Measurements from ENCODE around the gene COL15A1.

The COL15A1 gene

DNA sequence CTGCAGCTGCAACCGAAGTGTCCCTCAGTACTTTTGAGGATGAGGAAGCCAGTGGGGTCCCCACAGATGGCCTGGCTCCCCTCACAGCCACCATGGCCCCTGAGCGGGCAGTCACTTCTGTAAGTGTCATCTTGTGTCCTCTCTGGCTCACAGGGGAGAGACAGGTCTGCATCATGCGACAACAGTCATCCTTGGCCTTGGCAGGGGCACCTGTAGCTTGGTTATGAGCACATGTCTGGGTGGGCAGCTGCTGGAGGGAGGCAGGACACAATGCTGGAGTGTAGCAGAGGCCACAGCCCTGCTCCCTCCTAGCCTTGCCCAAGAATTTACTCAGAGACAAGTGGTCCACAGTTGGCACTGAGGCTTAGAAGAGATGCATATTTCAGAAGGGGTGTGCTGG lies 71.7 kb downstream of the COL15A1 start:
- DNase-seq (ENCODE audit: low spot score) = no peak

DNA sequence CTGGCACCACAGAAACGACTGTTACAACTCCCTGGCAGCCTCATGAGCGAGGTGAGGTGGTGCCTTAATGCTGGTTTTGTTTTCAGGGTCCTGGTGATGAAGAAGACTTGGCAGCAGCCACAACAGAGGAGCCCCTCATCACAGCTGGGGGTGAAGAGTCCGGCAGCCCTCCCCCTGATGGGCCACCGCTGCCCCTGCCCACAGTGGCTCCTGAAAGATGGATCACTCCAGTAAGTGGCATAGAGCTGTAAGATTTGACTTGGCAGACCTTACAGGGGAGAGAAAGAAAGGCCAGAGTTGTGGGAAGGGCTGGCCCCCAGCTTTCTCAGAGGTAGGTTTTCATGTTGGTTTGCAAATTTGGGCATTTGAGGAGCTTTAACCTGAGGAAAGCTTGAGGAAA lies 72.2 kb downstream of the COL15A1 start:
- no peak for DNase-seq (ENCODE audit: low spot score)

DNA sequence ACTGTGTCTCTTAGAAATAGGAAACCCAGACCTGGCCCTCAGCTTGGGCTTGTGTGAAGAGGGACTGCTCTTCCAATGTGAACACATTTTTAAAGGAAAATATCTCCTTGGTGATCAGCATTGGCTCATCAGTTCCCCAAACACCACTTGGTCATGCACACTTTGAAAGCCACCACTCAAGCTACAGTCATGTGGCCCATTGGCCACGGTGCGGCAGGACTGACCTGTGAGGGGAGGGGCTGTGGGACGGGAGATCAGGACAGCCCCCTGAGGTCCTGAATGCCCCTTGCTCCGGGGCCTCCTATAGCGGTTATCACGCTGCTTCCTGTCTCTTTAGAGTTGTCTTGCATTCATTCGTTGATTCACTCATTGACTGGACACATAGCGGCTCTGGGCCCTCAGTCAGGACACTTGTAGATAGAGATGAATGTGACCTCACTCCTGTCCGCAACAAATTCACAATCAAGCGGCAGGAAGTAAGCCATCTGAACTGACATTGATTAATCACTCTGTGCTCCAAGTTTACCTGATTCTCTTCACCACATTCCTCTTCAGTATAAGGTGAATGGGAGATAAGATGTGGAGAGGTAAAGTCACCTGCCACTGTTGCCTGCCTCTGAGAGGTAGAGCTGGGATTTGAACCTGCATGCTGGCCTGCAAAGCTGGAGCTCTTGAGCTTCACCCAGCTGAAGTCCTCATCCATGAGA lies 73.1 kb downstream of the COL15A1 start:
- no peak for DNase-seq (ENCODE audit: low spot score)

DNA sequence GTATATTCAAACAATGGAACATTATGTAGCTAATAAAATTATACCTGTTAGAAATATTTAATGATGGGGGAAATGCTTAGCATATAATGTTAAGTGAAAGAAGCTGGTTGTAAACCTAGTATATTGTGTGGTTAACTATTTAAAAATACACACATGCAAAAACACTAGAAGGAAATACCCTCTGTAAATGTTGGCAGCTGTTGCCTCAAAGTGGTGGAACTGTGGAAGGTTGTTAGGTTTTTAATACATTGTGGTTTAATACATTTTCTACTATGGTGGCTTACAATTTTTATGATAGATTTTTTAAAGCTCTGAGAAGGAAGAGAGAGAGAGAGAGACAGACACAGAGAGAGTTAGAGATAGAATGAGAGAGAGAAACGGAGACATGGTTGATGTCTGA lies 74.9 kb downstream of the COL15A1 start:
- no peak for DNase-seq (ENCODE audit: low spot score)

DNA sequence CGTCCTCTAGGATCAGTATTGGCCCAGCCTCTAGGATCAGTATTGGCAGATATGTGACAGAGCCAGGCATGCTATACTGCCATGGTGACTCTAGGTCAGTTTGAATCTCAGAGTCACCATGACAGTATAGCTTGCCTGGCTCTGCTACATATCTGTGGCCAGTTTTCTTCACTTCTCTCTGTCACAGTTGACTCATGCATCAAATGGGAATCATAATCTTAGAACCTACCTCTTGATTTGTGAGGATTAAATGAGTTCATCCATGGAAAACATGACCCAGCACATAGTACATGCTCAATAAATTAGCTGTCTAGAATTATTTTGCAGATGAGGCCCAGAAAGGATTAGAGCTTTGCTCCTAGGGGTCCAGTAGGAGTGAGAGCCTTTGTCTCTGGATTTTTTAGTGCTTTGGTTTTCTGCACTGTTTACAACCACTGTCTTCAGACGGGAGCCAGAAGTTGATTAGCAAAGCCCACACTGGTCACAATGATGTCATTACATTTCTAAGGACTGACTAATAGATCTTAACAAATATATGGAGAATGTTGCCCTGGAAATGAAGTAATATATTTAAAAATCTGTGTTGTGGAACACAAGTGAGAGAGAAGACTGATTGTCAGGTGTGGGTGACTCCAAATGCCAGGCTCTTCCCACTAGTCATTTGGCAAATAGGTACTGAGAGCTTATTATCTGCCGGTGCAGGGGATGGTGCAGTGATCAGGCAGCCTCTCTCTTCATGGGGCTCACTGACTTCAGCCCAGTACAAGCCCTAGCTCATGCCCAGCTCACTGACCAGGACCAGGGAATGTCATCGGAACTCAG lies 76.0 kb downstream of the COL15A1 start:
- no peak for DNase-seq (ENCODE audit: low spot score)

DNA sequence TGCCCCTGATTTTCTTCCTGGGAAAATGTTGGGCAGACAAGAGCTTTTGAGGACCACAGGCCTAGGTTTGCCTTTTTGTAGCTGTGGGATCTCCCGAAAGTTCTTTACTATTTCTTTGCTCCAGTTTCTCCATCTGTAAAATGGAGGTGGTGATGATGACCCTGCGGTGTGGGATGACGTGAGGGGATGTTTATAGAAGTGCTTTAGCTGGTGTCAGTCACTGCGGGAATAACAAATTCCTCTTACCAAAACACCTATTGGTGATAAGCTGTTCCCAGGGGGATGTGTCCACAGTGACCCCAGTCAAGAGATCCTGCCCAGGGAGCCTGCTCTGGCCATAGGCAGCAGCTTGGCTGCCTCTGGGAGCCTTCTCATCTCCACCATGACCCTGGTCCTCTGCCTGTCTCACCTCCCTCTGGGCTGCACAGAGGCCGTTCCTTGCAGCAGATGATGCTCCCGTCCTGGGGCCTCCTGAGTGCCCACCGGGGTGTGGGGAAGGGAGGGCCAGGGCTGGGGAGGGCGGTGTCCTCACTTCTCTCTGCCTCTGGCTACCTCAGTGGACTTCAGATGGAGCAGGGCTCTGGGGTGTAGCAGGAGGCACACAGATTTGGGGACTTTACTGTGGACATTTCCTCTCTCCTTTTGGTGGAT lies 77.2 kb downstream of the COL15A1 start:
- DNase-seq (ENCODE audit: low spot score) = no peak

DNA sequence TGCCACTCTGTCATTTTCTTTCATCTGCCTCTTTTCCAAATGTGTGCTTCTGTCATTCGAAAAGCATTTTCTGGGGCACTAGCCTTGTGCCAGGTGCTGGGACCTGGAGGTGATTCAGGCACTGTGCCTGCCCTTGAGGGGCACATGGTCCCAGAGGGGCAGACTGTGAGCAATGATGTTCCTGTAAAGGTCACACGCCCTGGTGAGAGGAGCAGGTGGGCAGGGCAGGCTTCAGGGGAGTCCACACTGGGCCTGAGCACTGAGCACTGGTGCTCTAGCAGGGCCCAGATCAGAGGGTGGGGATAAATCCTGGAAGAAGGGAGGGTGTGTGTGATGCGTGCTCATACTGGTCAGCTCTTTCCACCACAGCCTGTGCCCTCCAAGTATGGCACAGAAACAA lies 77.8 kb downstream of the COL15A1 start:
- no peak for DNase-seq (ENCODE audit: low spot score)

DNA sequence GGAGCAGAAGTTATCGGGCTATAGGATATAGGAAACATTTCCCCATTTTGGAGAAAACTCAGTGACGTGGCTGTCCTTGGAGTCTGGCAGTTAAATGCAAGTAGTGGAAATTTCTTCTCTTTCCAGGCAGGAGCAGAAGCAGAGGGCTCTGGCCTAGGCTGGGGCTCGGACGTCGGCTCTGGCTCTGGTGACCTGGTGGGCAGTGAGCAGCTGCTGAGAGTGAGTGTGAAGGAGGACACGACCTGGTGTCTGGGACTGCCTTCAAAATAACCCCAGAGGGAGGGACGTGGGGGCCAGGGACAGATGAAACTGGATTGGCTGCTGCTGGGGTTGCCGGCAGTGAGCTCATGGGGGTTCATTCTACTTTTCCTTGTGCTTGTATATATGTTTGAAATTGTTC lies 79.5 kb downstream of the COL15A1 start:
- DNase-seq (ENCODE audit: low spot score) = no peak

DNA sequence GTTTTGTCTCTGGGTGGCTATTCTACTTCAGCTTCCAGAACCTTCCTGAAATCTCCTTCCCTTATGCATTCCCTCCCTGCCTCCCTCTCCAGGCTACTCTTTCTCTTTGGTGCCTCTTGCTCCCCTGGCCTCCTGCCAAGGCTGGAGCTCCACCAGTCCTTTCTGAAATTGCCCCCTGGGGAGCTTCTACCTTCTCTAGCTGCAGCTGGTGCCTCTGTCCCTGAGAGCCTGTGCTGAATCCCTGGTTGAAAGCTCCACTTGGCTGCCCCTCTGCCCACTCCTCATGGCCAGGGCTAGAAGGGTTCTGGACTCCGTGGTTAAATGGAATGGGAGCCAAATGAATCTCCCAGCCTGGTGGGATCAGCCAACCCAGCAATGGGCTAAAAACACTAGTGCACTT lies 80.1 kb downstream of the COL15A1 start:
- DNase-seq (ENCODE audit: low spot score) = no peak

DNA sequence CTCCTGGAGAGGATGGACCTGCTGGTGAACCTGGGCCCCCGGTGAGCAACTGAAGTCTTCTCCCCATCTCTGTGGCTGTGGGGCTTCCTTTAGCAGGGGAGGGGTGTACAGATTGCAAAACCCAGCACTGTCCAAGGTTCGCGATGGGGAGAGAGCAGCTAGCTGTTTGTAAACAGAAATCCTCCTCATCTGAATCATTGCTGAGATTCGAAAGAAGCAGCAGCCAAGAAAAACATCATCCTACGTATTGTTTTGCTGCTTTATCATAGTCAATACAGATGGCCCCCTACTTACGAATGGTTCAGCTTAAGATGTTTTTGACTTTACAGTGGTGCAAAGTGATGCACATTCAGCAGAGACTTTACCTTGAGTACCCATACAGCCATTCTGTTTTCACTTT lies 81.3 kb downstream of the COL15A1 start:
- no peak for DNase-seq (ENCODE audit: low spot score)

DNA sequence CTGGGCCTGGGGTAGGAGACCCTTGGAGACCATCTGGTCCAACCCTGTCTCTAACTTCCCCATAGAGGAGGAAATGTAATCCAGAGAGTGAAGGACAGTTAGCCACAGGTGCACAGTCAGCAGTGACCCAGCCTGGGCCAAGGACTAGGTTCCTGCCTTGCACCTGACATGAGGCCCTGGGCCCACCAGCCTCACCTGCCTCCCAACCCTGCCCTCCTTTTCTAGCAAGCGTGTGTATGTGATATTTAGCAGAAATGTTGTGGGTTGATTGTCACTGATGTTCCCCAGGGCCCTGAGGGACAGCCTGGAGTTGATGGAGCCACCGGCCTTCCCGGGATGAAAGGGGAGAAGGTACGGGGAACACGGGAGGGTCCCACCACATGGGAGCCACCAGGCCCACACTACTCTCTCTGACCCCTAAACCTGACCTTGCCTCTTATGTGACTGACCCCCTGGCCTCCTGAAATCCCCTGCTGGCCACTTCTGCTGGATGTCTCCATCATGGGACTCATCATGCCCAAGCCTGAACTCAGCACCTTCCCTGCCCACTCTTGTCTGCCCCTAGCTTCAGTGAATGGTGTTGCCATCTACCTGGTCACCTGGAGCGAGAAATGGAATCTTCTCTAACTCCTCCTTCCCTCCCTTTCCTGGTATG lies 82.0 kb downstream of the COL15A1 start:
- peak; percentile 40 for DNase-seq (ENCODE audit: low spot score)

DNA sequence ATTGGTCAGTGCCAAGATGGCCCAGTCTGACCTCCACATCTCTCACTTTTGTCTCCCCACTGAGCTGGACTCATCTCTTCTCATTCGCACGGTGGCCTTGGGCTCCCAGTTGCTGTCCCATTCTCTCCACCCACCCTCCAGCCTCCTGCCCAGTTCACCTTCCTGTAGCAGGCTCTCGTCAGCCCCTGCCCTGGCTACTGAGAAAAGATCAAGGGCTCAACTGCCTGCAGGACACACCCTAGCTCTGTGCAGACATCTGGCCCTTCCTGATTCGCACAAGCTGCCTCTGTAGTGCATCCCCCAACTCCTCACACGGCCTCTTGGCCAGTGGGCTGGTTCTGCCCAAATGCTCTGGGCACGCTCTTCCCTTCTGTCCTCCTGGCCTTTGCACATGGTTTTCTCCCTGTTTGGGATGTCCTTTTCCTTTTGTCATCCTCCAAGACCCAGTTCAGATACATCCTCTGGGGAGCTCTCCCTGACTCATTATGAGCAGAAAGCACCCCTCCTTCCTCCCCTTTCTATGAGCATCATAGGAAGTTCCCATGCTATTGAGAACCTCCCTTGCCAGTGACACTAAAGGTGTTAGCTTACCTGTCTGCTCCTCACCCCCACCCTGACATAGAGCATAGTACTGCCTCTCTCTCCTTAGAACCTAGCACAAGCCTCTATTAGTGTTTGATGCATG lies 82.7 kb downstream of the COL15A1 start:
- no peak for DNase-seq (ENCODE audit: low spot score)

DNA sequence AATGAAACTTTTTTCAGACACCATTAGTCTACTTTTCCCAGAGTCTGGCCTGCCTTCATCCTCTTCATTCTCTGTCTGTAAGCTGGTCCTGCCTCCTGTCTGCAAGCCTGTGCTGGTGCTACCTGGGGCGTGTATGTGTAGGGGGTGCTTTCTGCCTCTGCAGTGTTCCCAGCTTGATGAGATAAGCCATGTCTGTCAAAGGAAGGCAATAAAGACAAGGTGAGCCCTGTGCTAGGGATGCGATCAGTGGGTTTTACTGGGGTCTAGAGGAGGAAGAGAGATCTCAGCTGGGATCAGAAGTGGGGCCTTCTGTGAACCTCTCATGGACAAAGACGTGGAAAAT lies 83.2 kb downstream of the COL15A1 start:
- no peak for DNase-seq (ENCODE audit: low spot score)

DNA sequence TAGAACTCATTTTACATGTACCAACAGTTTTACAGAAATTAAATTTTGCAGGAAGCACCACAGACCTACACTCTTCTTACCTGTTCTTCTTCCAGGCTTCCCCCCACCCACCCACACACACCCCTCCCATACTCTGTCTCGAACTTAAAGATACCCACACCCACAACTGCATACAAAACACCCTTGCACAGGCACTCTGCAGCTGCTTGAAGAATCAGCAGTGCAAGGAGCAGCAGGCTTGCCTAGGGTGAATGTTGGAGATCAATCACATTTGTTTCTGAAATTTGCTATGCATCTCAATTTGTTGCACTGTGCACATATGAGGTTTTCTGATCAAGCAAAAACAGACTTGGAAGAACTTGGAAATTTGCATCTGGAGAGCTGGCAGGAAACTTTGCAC lies 83.7 kb downstream of the COL15A1 start:
- DNase-seq (ENCODE audit: low spot score) = no peak

DNA sequence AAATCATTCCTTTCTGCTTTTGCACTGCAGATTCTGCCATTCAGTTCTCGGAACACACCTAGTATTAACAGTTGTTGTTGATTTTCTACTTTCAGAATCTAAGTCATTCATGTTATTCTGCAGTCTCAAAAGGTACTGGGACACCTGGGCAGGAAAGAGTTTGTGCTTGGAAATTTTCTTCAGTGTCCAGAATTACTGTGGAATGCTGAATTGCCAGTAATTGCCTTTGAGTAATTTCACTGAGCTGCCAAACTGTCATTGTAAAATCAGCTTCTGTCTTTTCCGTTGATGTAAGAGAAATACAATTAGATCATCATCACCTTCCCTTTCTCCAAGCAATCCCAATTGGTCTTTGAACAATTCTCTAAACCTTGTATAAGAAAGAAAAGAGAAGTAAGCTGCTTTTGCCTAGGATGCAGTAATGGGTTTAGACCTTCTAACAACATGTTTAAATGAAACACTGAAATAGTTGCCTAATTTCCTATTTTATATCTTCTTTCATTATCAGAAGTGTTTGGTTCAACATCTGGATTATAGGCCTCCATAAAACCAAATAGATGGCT lies 85.5 kb downstream of the COL15A1 start:
- no peak for DNase-seq (ENCODE audit: low spot score)

DNA sequence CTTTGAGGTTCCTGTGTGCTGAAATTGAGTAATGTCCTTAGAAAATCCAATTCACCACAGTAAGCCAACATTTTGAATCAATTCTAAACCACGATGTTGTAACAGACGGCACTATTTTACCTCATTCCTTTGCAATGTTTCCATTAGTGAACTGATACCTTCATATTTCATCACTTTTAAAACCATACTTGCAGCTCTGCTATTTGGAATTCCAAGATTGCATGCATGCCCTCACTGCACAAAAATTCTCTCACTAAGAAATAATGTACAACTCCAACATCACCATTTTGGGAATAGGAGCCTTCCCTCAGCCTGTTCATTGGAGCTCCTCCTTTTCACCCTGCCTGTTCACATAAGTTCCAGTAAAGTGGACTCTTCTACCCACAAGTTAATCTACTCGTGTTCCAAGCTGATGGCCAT lies 86.4 kb downstream of the COL15A1 start:
- DNase-seq (ENCODE audit: low spot score) = no peak

DNA sequence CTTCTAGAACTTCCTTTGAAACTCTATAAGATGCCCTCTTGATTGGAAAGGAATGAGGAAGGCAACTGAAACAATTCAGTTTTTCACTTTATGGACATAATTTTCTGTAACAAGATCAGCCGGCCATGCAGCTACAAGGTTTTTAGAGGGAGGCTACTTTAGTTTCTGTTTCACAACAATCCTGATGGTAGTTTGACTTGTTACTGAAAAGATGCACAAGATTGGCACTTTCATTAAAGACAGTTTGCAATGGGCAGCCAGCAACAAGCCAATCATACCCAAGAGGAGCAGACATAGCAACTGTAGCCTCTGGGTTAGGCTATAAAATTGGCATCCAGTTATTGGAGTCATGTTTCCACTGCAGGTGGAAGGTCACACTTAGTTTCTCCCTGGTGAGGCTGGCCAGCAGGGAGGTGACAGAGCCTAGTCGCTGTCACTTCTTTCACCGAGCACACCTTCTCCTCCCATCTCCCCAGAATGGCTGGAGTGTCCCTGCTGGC lies 87.0 kb downstream of the COL15A1 start:
- DNase-seq (ENCODE audit: low spot score) = no peak

DNA sequence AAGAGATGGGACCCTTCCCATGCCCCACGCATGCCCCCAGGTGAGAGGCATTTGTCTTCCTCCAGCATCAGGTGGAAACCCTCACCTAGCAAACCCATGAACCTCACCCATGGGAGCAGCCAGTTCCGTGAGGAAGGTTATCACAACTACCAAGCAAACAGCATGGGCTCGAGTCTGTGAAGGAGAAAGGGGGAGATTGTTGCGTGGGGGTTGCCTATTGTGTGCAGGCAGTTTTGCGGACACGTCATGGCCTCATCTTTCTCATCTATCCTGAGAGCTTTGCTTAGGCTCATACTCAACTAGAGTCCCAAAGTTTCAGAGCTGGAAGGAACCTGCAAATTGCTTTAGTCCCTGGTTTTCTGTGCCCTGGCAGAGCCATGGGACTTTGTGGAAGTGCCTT lies 87.6 kb downstream of the COL15A1 start:
- DNase-seq (ENCODE audit: low spot score) = no peak

DNA sequence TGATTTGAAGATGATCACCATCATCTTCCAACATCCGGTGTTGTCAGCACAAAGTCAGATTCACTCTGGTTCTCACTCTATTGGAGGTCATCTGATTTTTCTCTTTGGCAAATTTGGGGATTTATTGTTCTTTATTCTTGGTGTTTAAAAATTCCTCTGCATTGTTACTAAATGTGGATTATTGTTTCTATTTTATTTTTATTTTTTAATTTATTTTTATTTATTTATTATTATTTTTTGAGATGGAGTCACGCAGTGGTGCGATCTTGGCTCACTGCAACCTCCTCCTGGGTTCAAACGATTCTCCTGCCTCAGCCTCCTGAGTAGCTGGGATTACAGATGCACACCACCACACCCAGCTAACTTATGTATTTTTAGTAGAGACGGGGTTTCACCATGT lies 88.3 kb downstream of the COL15A1 start:
- DNase-seq (ENCODE audit: low spot score) = no peak

DNA sequence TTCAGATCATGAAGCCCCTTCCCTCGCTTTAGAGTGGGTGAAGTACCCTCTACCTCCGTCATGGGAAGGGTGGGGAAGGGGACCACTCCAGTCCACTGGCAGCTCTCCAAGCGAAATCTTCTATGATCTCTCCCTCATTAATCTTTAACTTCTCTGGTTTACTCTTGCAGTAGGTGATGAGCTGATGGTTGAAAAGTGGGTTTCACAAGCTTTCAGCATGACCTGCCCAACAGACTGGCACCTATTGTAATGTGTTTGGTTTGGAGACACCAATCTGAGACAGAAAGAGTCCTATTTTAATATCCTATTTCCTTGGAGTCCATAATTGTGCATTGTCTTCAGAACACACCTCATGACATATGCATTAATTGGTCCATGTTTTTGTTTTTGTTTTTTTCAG lies 90.4 kb downstream of the COL15A1 start:
- DNase-seq (ENCODE audit: low spot score) = no peak

DNA sequence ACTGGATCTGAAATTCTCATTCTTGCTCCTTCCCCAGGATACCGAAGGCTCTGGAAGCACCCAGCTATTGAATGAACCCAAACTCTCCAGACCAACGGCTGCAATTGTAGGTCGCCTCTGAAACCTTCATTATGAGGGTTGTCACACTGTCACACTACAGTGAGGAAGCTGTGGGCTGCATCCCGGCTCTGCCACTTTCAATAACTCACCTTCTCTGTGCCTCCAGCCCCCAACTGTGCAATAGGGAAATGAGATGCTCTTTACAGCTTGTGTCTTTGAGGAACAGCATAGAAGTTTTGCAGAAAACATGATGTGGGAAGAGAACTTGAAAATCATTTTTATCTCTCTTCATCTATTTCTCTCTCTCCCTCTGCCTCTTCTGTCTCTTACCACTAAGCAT lies 91.6 kb downstream of the COL15A1 start:
- peak; percentile 17 for DNase-seq (ENCODE audit: low spot score)

Data from left forelimb (tissue), 1 donor.